HepG2 (cell line): ENCODE measurements around the gene ANKRD27. TPM values are rescaled to one million over a fixed set of nuclear protein-coding genes. Genes with fewer than 3 reads are reported as not detected.

Experiments used
- AGO1 ChIP-seq: fragments of 200-400 bp; formaldehyde crosslinking; IDR thresholded peaks from 2 replicates; pipeline ENCODE4 v1.6.1; 2017; ENCODE audit warnings: mild to moderate bottlenecking, low read depth, low read length, moderate library complexity; ENCODE audit not compliant: poor library complexity, severe bottlenecking
- ARID4A ChIP-seq: sonication (generic); formaldehyde crosslinking; IDR thresholded peaks from 2 replicates; pipeline ENCODE4 v1.5.0; 2020; ENCODE audit warnings: mild to moderate bottlenecking, missing genetic modification reagents, borderline replicate concordance
- ARID5B ChIP-seq: IDR thresholded peaks from 2 replicates; pipeline ENCODE4 v1.4.0; 2020; ENCODE audit warnings: mild to moderate bottlenecking, missing genetic modification reagents
- CEBPB ChIP-seq: IDR thresholded peaks from 2 replicates; pipeline ENCODE4 v1.6.1; 2011; ENCODE audit warnings: low read depth, low read length, improper control_type of control experiment, borderline replicate concordance
- IRF2 ChIP-seq: IDR thresholded peaks from 2 replicates; pipeline ENCODE4 v1.6.1; 2018; ENCODE audit warnings: missing genetic modification reagents, missing compliant biosample characterization
- ISX ChIP-seq: sonication (generic); formaldehyde crosslinking; conservative IDR thresholded peaks from 2 replicates; pipeline ENCODE4 v1.5.0; 2020; ENCODE audit warnings: missing genetic modification reagents
- NFIC ChIP-seq: IDR thresholded peaks from 2 replicates; pipeline ENCODE4 v1.6.1; 2012; ENCODE audit warnings: mild to moderate bottlenecking, low read length, inconsistent platforms
- PCBP2 ChIP-seq: fragments of 200-400 bp; formaldehyde crosslinking; optimal IDR thresholded peaks from 2 replicates; pipeline ENCODE3; 2018; ENCODE audit warnings: low read length, low read depth; ENCODE audit not compliant: poor library complexity, severe bottlenecking
- RBFOX2 ChIP-seq: fragments of 200-400 bp; formaldehyde crosslinking; IDR thresholded peaks from 2 replicates; pipeline ENCODE4 v1.6.1; 2017; ENCODE audit warnings: low read depth, mild to moderate bottlenecking, low read length
- SP2 ChIP-seq: sonication (generic); formaldehyde crosslinking; IDR thresholded peaks from 2 replicates; pipeline ENCODE4 v1.5.1; 2020; ENCODE audit warnings: mild to moderate bottlenecking, missing genetic modification reagents
- SP4 ChIP-seq: sonication (generic); formaldehyde crosslinking; IDR thresholded peaks from 2 replicates; pipeline ENCODE4 v1.8.1; 2023; ENCODE audit warnings: mild to moderate bottlenecking, missing genetic modification reagents
- XBP1 ChIP-seq: sonication (generic); formaldehyde crosslinking; IDR thresholded peaks from 2 replicates; pipeline ENCODE4 v1.5.0; 2020; ENCODE audit warnings: missing genetic modification reagents
- ZBTB14 ChIP-seq: sonication (generic); formaldehyde crosslinking; IDR thresholded peaks from 2 replicates; pipeline ENCODE4 v1.4.0; 2020; ENCODE audit warnings: missing genetic modification reagents
- ZGPAT ChIP-seq: IDR thresholded peaks from 2 replicates; pipeline ENCODE4 v1.6.1; 2016; ENCODE audit warnings: mild to moderate bottlenecking
- ZNF12 ChIP-seq: sonication (generic); formaldehyde crosslinking; IDR thresholded peaks from 2 replicates; pipeline ENCODE4 v1.5.0; 2020; ENCODE audit warnings: missing genetic modification reagents
- ZNF446 ChIP-seq: sonication (generic); formaldehyde crosslinking; IDR thresholded peaks from 2 replicates; pipeline ENCODE4 v1.5.0; 2020; ENCODE audit warnings: mild to moderate bottlenecking, missing genetic modification reagents
- ZNF543 ChIP-seq: sonication (generic); formaldehyde crosslinking; IDR thresholded peaks from 2 replicates; pipeline ENCODE4 v1.4.0; 2020; ENCODE audit warnings: mild to moderate bottlenecking, missing genetic modification reagents
- ZNF564 ChIP-seq: sonication (generic); formaldehyde crosslinking; IDR thresholded peaks from 2 replicates; pipeline ENCODE4 v1.8.1; 2023; ENCODE audit warnings: mild to moderate bottlenecking, missing genetic modification reagents
- ZNF747 ChIP-seq: sonication (generic); formaldehyde crosslinking; IDR thresholded peaks from 2 replicates; pipeline ENCODE4 v1.8.1; 2023; ENCODE audit warnings: missing genetic modification reagents, mild to moderate bottlenecking, borderline replicate concordance
- polyA plus RNA-seq, 8 experiments: library from polyadenylated mRNA; depleted of rRNA in 3 of 8; stranded (reverse) in 7 of 8; unstranded in 1 of 8; fragments of >200 nt; fragmentation: Illumina TruSeq in 4 of 8; extraction: Trizol in 4 of 8; gene quantifications; 2 replicates each; pipeline versions ENCODE4 v1.2.1 to v1.2.3, GENCODE V29; 2011 to 2016; ENCODE audit warnings: low read depth in 4 of 8, missing spikeins in 1 of 8, mixed read lengths in 1 of 8; ENCODE audit not compliant: insufficient read depth in 1 of 8
- total RNA-seq, 5 experiments: library from RNA; depleted of rRNA; stranded (reverse); fragments of >200 nt; fragmentation: Illumina TruSeq; extraction: Trizol; gene quantifications; 2 replicates each; pipeline ENCODE4 v1.2.3, GENCODE V29; 2016; ENCODE audit warnings: low read depth in 1 of 5

The ANKRD27 gene
- total and polyA plus RNA-seq, 2 of the 13 experiments (the other 11 are each of a cell fraction or from before 2014, with no cell fraction given) = 22.2 to 23.7 TPM

GRCh38 chr19:32580901-32581704, 93.9 kb downstream of the ANKRD27 start, which contains the start of gene PDCD5 (continued):
- TF ChIP-seq ISX (CRISPR knock-in tag) = no peak
- TF ChIP-seq ARID4A (CRISPR knock-in tag) = peak; percentile 80
- TF ChIP-seq ZBTB14 (CRISPR knock-in tag) = no peak
- no peak for TF ChIP-seq CEBPB
- peak; percentile 56; the same call in 1 of the 2 replicates for TF ChIP-seq ZNF446 (CRISPR knock-in tag)
- TF ChIP-seq XBP1 (CRISPR knock-in tag) = no peak
- no peak for TF ChIP-seq NFIC
- no peak for TF ChIP-seq ZNF747
- TF ChIP-seq ZNF12 (CRISPR knock-in tag) = peak; percentile 19; the same call in 1 of the 2 replicates
- no peak; the same call in 1 of the 2 replicates for TF ChIP-seq IRF2 (CRISPR knock-in tag)
- TF ChIP-seq ZNF564 (CRISPR knock-in tag) = peak; percentile 62; the same call in 1 of the 2 replicates
- no peak for TF ChIP-seq AGO1
- TF ChIP-seq ZGPAT (CRISPR knock-in tag) = peak; percentile 35; the same call in 1 of the 2 replicates
- peak; percentile 94 for TF ChIP-seq RBFOX2
- TF ChIP-seq SP2 = no peak
- peak; percentile 85 for TF ChIP-seq SP4 (CRISPR knock-in tag)
- TF ChIP-seq PCBP2 = no peak
- TF ChIP-seq ZNF543 (CRISPR knock-in tag) = 0 out of 2 replicates have a peak, but pooled peaks have one; percentile 7
- no peak; the same call in 1 of the 2 replicates for TF ChIP-seq ARID5B (CRISPR knock-in tag)
